GM13977 (cell line): ENCODE measurements around the gene FNTB.
A peak's percentile ranks its signal among the peaks of the same experiment; 100 is the strongest.

ENCODE experiments used
- DNase-seq: peaks from one replicate; pipeline ENCODE4 v3.0.0; 2012; ENCODE audit warnings: low spot score
- CTCF ChIP-seq: IDR thresholded peaks from 2 replicates; pipeline ENCODE4 v1.5.1; 2012; ENCODE audit warnings: mild to moderate bottlenecking, control low read depth; ENCODE audit not compliant: insufficient read depth; ENCODE audit errors: extremely low read depth, missing control alignments
- in situ Hi-C: fragments of 300-500 bp; cut with MboI; formaldehyde crosslinking; loops from one replicate; pipeline ENCODE4 v1.12.0; 2022; ENCODE audit warnings: low sequenced_read_pairs, low pct_unique_long_range_greater_than_20kb, mixed read lengths, inconsistent platforms; ENCODE audit not compliant: unreplicated experiment

The FNTB gene

GRCh38 chr14:65042296-65042695 lies 55.6 kb downstream of the FNTB start:
- no peak for DNase-seq
- no peak for TF ChIP-seq CTCF
- in situ Hi-C loops = no loop called here

- in situ Hi-C loops = no loop called here
- DNase-seq = peak; percentile 55
- TF ChIP-seq CTCF = no peak
These were observed 56.2 kb downstream of the FNTB start for GRCh38 chr14:65042731-65043372.

- in situ Hi-C loops = no loop called here
- no peak for TF ChIP-seq CTCF
- DNase-seq = no peak
These were observed 57.3 kb downstream of the FNTB start for GRCh38 chr14:65043893-65044595.

GRCh38 chr14:65044596-65044959 lies 57.9 kb downstream of the FNTB start:
- in situ Hi-C loops = no loop called here
- no peak for TF ChIP-seq CTCF
- no peak for DNase-seq

- in situ Hi-C loops = no loop called here
- TF ChIP-seq CTCF = no peak
- no peak for DNase-seq
These were observed 58.3 kb downstream of the FNTB start for GRCh38 chr14:65045006-65045405.

- no peak for TF ChIP-seq CTCF
- in situ Hi-C loops = no loop called here
- no peak for DNase-seq
These were observed 59.0 kb downstream of the FNTB start for GRCh38 chr14:65045709-65046108.

GRCh38 chr14:65052832-65053231 lies 66.1 kb downstream of the FNTB start:
- no peak for DNase-seq
- in situ Hi-C loops = no loop called here
- TF ChIP-seq CTCF = no peak
